ENCODE results near the gene VCP.

The VCP gene

DNA sequence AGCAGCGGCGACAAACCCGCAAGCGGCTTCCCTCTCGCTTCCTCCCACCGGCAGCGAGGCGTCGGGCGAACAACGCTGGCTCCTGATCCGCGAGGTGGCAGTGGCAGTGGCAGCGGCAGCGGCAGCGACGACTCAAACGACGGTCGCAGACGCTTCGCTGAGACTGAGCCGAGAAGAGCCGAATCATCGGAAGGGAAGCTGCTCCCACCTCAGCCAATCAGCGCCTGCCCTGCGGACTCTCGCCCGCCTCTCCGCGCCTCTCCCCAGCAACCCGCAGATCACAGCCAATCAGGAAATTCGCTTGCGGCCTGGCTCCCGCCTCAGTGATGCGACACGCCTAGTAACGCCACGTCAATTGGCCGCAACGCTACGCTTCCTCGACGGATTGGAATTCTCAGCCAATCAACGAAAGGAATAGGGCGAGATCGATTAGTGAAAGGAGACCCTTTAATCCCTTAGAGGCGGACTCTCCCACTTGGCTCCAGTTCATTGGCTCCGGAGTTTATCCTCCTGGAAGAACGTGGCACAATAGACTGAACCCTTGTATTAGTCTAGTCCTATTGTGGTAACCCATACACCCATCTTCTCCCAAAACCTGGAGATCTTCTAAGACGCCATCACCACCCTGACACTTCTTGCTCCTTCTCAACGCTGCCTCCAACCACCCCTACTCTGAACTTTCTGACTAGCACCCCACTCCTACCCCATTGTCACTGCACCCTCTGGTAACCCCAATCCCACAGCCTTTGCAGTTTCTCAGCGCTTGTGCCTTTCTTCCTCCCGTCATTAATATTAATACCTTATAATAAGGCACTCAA lies at the start of gene VCP:
TSS of gene VCP (minus strand) at position 165 of the 818 bp plus-strand sequence. CDS start 272 bp downstream, outside the sequence.
- peak; percentile 98 for DNase-seq

DNA sequence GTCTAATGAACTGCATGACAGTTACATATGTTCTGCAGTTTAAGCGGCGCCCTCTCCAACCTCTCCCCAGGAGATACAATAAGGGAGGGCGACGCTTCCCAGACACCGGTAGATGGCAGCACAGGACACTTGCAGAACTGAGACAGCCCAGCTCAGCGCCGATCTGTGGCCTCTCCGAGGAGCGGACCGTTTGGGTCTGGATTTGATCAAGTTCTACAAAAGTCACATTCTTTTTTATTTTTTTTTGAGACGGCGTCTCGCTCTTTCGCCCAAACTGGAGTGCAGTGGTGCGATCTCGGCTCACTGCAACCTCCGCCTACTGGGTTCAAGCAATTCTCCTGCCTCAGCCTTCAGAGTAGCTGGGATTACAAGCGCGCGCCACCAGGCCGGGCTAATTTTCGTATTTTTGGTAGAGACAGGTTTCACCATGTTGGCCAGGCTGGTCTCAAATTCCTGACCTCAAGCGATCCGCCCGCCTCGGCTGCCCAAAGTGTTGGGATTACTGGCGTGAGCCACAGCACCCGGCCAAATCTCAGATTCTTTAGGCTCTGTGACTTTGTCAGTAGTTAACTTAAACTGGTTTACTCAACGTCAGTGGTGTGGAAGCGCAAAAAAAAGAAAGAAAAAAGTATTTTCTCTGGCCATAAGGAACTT lies 44.6 kb upstream of the VCP start:
- DNase-seq: peak; percentile 84

DNA sequence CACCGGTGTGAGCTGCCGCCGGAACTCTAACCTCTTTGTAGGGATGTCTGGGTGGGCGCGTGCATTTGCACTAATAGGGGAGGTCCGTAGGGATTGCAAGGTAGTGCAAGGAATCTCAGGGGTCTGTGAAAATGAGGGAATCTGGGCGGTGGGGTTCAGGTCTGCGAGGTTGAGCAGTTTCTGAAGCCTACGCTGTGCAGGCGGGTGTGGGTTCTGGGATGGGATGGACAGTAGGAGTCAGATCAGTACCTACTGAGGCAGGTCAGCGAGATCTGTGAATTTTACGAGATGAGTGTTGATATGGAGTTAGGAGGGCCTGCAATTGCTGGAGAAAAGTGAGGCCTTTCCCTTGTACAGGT lies 44.1 kb upstream of the VCP start:
- DNase-seq: no peak

DNA sequence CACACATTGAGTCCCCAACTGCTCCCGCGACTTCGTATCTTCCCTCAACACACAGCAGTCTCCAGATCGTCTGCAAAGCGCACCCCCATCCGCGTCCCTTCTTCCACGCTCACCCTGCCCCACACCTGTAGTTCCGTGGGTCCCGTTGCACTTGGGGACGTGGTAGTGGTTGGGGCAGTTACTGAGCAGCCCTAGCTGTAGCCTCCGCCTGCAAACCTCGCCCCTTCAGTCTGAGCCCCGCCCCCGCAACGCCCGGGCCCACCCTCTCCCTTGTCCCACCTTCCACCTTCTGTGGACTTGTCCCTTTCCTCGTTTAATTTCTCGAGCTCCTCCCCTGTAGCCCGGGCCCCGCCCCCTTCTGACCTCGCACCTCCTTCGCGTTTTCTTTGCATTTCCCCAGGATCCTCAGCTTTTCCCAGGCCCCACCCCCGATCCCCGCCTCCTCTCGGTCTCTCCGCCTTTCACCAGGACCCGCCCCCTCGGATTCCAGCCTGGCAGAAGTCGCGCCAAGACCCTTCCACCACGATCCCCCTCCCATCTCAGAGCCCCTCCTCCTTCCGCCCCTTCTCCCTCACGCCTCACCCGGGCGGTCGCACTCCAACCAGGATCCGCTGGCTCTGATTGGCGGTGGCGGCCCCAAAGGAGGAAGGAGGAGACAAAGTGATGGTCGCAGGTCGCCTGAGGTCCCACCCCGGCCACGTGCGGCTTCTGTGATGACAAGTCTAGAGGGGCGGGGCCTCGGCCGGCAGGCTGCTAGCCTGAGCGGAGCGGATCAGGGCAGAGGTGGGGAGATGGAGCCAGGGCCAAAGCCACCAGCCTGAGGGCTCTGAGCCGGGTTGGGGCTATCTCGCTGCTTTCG lies 43.5 kb upstream of the VCP start, which contains the start of gene ATOSB:
TSS of gene ATOSB (minus strand) at position 183 of the 859 bp plus-strand sequence. CDS start 7,588 bp downstream, outside the sequence.
- peak; percentile 89 for DNase-seq

DNA sequence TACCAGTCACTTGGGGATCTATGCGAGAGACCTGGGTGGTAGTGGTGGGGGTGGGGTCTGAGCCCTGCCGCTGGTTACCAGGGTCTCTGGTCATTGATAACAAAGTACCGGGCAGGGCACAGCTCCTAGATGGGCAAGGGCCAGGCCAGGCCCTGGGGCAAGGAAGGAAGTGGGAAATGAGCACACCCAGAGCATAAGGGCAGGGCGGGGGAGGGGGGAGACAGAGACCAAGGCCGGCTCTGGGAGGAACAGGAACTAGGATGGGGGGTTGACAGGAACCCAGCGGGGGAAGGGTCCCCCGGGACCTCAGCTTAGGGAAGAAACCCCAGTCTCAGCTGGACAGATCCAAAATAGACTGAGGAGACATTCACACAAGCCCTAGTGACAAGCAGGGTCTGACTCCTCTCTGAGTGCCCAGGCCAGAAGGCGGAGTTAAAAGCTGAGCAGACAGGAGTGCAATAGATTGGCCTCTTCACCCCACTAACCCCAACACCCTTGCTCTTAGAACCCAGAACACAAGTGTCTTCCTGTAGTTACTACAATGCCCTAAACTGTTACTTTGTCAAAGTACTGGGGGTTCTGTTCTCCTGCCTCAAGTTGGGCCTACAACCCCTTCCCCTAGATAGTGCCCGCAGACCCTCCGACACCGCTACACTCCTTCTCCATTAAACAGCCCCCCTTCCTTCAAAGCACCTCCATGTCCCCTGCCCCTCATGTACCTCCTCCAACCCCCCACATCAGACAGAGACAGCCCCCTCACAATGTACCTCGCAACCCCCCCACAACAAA lies 42.6 kb upstream of the VCP start:
- no peak for DNase-seq

- DNase-seq: peak; percentile 19
Measured at GRCh38 chr9:35114113-35114839, 41.9 kb upstream of the VCP start.

GRCh38 chr9:35112257-35113020 lies 40.0 kb upstream of the VCP start:
- no peak for DNase-seq

DNA sequence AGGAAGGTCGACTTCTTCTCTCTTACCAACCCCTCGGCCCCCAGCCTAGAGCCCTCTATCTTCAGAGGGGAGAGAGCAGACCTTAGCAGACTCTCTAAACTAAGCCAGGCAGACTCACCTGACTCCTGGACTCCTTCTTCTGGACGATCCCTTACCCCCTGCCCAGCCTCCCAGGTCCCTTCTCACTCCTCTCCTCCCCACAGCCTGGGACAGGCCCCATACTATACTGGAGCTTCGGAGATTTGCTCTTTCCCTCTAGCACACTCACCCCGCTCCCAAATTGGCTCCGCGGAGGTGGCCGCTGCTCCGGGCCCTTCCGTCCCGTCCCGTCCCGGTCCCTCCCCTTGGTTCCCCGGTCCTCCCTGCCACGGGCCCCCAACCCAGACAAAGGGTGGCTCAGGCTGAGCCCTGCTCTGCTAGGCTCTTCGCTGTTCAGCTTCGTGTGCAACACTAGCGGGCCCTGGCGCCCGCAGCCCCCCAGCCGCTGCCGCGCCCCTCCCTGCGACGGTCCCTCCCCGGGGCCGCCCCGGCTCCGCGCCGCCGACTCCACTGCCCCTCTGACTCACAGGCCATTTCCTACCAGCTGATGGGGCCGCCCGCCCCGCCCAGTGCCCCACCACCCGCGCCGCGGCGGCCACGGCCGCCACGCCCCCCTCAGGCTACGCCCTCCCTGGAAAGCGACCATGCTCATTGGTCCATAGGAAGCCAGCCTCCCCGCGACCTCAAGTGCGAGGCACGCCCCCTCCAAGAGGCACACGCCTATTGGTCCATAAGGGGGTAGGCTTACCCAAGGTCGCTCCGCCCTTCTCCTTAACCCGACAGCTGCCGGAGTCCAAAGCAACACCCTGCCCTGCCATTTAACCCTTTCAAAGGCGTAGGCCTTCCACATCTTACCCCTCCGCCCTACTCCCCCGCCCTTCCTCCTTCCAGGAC lies 38.8 kb upstream of the VCP start:
- DNase-seq: peak; percentile 95

- DNase-seq: peak; percentile 27
Measured at GRCh38 chr9:35110327-35110761, 37.9 kb upstream of the VCP start.

GRCh38 chr9:35108946-35109575 lies 36.6 kb upstream of the VCP start:
- DNase-seq: no peak

DNA sequence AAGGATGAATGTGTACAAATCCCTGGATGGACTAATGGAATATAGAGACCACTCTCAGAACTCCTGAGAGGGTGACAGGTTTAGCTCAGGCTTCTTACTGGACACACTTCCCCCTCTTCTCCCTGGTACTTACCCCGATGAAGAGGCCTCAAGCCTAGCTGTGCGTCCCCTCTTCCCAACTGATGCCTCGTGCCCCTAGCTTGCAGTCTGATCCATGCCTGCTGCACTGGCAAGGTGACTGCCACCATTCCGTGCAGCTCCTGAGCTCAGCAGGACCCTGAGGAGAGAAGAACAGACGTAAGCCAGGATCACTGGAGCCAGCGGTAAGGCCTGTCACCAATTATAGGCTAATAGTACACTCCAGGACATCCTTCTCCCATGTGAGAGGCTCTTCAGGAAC lies 36.0 kb upstream of the VCP start:
- DNase-seq: no peak

- DNase-seq: no peak
Measured at GRCh38 chr9:35107297-35108290, 35.2 kb upstream of the VCP start.

DNA sequence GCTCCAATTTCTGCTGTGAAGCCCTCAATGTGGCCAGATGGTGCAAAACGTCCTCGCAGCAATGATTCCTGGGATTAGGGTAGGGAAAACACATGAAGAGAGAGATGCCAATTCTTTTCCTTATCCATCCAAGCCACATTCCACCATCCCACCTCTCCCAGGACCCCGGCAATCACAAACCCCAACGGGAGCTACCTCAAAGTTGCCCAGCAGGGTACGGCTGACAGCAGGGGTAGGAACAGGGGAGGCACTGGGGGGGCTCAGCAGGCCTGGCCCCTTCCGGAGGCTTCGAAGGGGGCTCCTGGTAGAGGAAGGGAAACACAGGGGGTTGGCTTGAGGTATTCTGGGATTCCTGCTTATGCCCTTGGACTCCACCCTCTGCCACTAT lies 33.9 kb upstream of the VCP start:
- DNase-seq: no peak

DNA sequence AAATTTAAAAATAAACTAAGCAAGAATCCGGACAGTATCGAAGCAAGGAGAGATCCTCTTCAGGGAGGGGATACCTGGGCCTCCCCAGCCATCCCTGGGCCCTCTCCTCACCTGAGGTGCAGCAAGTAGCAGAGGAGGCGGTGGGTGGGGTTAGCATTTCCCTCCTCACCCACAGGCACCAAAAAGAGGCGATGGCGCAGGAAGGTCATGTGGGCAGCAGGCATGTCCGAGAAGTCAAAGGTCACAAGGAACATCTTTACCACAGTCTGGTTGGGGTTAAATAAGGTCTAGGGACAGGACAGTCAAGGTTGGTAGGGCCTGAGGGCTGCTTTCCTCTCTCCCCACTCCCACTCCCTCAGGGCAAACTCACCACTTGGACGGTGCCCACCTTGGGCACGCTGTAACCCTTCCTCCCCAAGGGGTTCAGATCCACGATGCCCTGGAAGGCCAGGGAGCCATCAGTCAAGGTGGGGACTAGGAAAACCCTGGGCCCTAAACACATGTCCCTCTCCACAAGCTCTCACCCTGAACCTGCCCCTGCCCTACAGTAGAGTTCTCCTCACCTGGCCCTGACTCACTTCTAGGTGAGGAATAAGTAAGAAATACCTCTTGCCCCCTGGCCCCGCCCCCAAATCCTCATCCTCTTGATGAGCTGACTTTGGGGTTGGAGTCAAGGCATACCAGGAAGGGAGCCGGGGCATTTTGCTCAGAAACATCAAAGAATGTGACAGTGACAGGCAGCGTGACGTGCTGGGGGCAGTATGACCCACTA lies 33.3 kb upstream of the VCP start:
- DNase-seq: no peak

DNA sequence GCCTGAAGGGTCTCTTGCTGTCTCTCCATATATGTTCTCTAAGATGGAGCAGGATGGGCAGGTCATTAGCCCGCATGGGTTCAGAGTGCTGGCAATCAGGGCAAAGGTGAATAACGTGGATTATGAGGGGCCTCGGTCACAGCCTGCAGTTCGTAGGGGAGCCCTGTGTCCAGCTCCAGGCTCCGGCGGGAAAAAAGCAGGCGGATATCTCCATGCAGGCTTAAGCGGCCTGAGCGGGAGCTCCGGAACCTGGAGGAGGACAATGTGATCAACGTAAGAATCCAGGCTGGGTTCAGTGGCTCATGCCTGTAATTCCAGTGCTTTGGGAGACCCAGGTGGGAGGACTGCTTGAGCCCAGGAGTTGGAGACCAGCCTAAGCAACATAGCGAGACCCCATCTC lies 32.7 kb upstream of the VCP start:
- no peak for DNase-seq

- DNase-seq: no peak
Measured at GRCh38 chr9:35104586-35104985, 32.2 kb upstream of the VCP start.

DNA sequence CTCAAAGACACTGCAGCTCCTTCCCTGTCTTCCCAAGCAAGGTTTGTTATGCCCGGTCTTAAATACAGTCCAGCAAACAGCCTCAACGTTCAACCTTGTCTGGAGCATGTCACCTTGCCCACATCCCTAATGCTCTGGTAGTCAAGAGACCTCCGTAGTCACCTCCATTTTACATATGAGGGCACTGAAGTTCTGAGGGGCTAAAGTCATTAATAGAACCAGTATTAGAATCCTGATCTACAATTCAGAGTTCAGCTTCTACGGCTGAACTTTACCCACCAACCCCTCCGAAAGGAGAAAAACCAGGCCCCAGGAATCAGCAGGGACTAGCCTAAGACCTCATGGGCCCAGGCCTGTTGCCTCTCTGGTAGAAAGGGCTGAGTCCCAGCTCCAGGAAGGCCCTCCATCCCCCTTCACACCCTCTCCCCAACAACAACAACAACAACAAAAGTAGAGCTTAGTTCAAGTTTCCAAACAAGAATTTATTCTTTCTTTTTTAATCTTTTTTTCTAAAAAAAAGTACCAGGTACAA lies 31.3 kb upstream of the VCP start:
- DNase-seq: no peak

Data from NCI-H1694 (cell line).